A673 (cell line): Measurements from ENCODE around the gene FAM177B. TPM values are rescaled to one million over a fixed set of nuclear protein-coding genes. Genes with fewer than 3 reads are reported as not detected.

Source experiments
- BruUV-seq: library from RNA; stranded (reverse); fragments of 400-500 nt; replicated peaks from 2 replicates; lab custom pipeline; 2021; lab: Mats Ljungman, UMichigan
- CTCF ChIA-PET: fragments of 300-600 bp; sonication (Branson Sonifier 250); formaldehyde crosslinking; loops from one replicate; lab custom pipeline; 2022; ENCODE audit warnings: antibody characterized with exemption; lab: Charles Lee
- POLR2A ChIA-PET: fragments of 300-600 bp; sonication (Branson Sonifier 250); formaldehyde crosslinking; loops from one replicate; lab custom pipeline; 2022; ENCODE audit warnings: antibody characterized with exemption; ENCODE audit not compliant: low non-redundant PET; lab: Charles Lee
- DNase-seq: peaks from one replicate; pipeline ENCODE4 v3.0.0-alpha.2; 2015; ENCODE audit warnings: low spot score
- H3K27ac ChIP-seq: fragments of 200-600 bp; sonication (generic); 2 replicates; pipeline ENCODE4 v1.5.1; 2016; ENCODE audit warnings: mixed run types, low read depth, mild to moderate bottlenecking, mixed read lengths, antibody characterized with exemption, low read length; ENCODE audit not compliant: poor library complexity, severe bottlenecking
- H3K27me3 ChIP-seq: fragments of 200-600 bp; sonication (generic); replicated peaks from 2 replicates; pipeline ENCODE4 v1.6.1; 2017; ENCODE audit warnings: mixed run types, low read depth, mild to moderate bottlenecking, mixed read lengths, antibody characterized with exemption, low read length; ENCODE audit not compliant: insufficient read depth, poor library complexity
- H3K36me3 ChIP-seq: fragments of 200-600 bp; sonication (generic); 2 replicates; pipeline ENCODE4 v1.6.1; 2016; ENCODE audit warnings: mixed run types, mild to moderate bottlenecking, mixed read lengths, antibody characterized with exemption, low read length; ENCODE audit not compliant: insufficient read depth, poor library complexity, severe bottlenecking
- H3K4me1 ChIP-seq: fragments of 200-600 bp; sonication (generic); 2 replicates; pipeline ENCODE4 v1.6.1; 2017; ENCODE audit warnings: mixed run types, mild to moderate bottlenecking, mixed read lengths, antibody characterized with exemption, low read length; ENCODE audit not compliant: insufficient read depth, poor library complexity, severe bottlenecking
- H3K4me3 ChIP-seq: fragments of 200-600 bp; sonication (generic); 2 replicates; pipeline ENCODE4 v1.5.1; 2016; ENCODE audit warnings: low read depth, mixed run types, mild to moderate bottlenecking, mixed read lengths, low read length; ENCODE audit not compliant: poor library complexity, severe bottlenecking
- H3K9me3 ChIP-seq: fragments of 200-600 bp; sonication (generic); 2 replicates; pipeline ENCODE4 v1.6.1; 2016; ENCODE audit warnings: mixed run types, low read depth, mild to moderate bottlenecking, mixed read lengths, antibody characterized with exemption, low read length; ENCODE audit not compliant: poor library complexity, severe bottlenecking
- EZH2 ChIP-seq: fragments of 200-600 bp; sonication (generic); IDR thresholded peaks from 2 replicates; pipeline ENCODE4 v1.6.1; 2017; ENCODE audit warnings: borderline replicate concordance, low read depth, mild to moderate bottlenecking, mixed read lengths, antibody characterized with exemption, low read length; ENCODE audit not compliant: poor library complexity, severe bottlenecking
- intact Hi-C: fragments of 100-400 bp; cut with micrococcal nuclease; formaldehyde crosslinking; loops from one replicate; pipeline ENCODE4 v1.10.0; 2022; ENCODE audit not compliant: unreplicated experiment
- total RNA-seq: library from RNA; stranded (reverse); gene quantifications from 2 replicates; pipeline ENCODE4 v1.2.3, GENCODE V29; 2021
- TF ChIP-seq, protein P1 (sequence below): fragments of 300-800, 200-600 bp; sonication (generic); conservative IDR thresholded peaks from 2 replicates; pipeline ENCODE4 v1.5.1; 2017; ENCODE audit warnings: low read depth, mild to moderate bottlenecking, antibody characterized with exemption, low read length, moderate library complexity, mixed read lengths

The FAM177B gene
- total RNA-seq, 1 experiment from 2014 or later = not detected

DNA sequence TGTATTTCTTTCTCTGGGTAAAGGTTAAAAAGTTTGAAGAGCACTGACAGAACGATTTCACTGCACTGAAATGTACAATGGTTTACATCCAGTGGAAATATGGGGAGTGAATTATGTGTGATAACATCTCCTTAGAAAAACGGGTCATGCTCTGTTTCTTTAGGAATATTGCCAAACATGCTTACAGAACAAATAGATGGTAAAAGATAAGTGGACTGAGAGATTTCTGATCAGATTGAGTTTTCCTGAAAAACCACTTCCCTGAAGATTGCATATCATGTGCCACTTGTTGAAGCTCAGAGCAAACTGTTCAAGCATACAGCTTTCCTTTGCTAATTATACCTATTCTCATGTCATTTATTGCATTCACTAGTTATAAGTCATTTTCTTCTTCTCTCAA lies 47.9 kb downstream of the FAM177B start:
- H3K27ac ChIP-seq = no peak overlapping the region
- ChIA-PET CTCF (no interaction called here), POLR2A (no interaction called here)
- no peak for DNase-seq
- no peaks in the 10 kb centered on the region for H3K9me3 ChIP-seq
- intact Hi-C loops = no loop called here
- peaks cover 16% of the 10 kb centered on the region for H3K4me1 ChIP-seq
- no peaks in the 10 kb centered on the region for H3K27me3 ChIP-seq
- TF ChIP-seq EZH2 = no peak
- TF ChIP-seq, protein P1, sequence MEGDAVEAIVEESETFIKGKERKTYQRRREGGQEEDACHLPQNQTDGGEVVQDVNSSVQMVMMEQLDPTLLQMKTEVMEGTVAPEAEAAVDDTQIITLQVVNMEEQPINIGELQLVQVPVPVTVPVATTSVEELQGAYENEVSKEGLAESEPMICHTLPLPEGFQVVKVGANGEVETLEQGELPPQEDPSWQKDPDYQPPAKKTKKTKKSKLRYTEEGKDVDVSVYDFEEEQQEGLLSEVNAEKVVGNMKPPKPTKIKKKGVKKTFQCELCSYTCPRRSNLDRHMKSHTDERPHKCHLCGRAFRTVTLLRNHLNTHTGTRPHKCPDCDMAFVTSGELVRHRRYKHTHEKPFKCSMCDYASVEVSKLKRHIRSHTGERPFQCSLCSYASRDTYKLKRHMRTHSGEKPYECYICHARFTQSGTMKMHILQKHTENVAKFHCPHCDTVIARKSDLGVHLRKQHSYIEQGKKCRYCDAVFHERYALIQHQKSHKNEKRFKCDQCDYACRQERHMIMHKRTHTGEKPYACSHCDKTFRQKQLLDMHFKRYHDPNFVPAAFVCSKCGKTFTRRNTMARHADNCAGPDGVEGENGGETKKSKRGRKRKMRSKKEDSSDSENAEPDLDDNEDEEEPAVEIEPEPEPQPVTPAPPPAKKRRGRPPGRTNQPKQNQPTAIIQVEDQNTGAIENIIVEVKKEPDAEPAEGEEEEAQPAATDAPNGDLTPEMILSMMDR = no peak
- H3K36me3 ChIP-seq = no peaks in the 10 kb centered on the region
- no TSS peak for BruUV-seq
- no peak overlapping the region for H3K4me3 ChIP-seq

DNA sequence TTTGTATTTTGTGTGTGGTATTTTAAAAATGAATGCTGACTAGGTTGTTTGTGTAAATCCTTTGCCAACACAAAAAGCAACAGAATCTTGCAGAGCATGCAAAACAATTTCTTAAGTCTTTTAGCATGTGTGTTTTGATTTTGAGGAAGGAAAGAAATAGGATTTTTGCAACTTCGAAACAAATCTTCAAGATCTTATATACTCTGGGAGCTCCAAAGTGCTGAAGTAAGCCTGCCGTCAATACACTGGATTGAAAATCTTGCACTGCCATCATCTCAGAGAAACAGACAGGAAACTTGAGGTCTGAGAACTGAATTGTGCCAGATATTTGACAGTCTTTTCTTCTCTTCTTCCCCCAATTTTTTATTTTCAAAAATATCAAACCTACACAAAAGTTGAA lies 48.5 kb downstream of the FAM177B start:
- intact Hi-C loops = no loop called here
- no TSS peak for BruUV-seq
- TF ChIP-seq EZH2 = no peak
- TF ChIP-seq, protein P1 = no peak
- no peak overlapping the region for H3K27ac ChIP-seq
- DNase-seq = no peak
- H3K4me1 ChIP-seq = peaks cover 16% of the 10 kb centered on the region
- H3K36me3 ChIP-seq = no peaks in the 10 kb centered on the region
- ChIA-PET CTCF (no interaction called here), POLR2A (no interaction called here)
- H3K9me3 ChIP-seq = no peaks in the 10 kb centered on the region
- no peak overlapping the region for H3K4me3 ChIP-seq
- H3K27me3 ChIP-seq = no peaks in the 10 kb centered on the region

DNA sequence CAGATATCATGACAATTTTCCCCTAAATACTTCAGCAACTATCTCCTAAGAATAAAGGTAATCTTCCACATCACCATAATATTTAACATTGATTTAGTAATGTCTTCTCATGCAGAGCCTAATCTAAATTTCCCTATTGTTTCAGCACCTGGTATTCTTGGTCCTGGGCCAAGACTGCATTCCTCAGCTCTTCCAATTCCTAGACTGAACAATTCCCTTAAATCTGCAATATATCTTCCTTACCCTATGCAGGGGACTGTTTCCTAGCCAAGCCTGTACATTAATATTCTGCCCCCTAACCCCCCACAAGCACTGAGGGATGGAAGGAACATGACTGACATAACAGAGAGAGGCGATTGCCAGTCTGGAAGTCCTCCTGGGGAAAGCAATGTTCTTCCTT lies 49.1 kb downstream of the FAM177B start:
- Histone ChIP-seq H3K9me3 (no peaks in the 10 kb centered on the region), H3K27ac (no peak overlapping the region), H3K36me3 (no peaks in the 10 kb centered on the region), H3K27me3 (no peaks in the 10 kb centered on the region), H3K4me1 (peaks cover 16% of the 10 kb centered on the region), H3K4me3 (no peak overlapping the region)
- POLR2A ChIA-PET = no interaction called here
- BruUV-seq = no TSS peak
- peak; percentile 52 for DNase-seq
- intact Hi-C loops = no loop called here
- TF ChIP-seq EZH2 = no peak
- TF ChIP-seq, protein P1 = no peak
- CTCF ChIA-PET = no interaction called here
